Gastroesophageal sphincter (tissue), 3 donors: ENCODE data around the gene DGKI.

Source experiments
- CTCF ChIP-seq, 4 experiments: fragments of 200-600 bp in 2 of 4; fragments of 450-650 bp in 2 of 4; sonication (generic) in 1 of 4; IDR thresholded peaks; one replicate each; pipeline ENCODE4 v1.5.1; 2017 to 2019; ENCODE audit warnings: antibody characterized with exemption in 4 of 4, mild to moderate bottlenecking in 2 of 4, moderate library complexity in 2 of 4
- EP300 ChIP-seq: sonication (generic); formaldehyde crosslinking; IDR thresholded peaks from one replicate; pipeline ENCODE4 v1.6.1; 2017; ENCODE audit warnings: antibody characterized with exemption, mild to moderate bottlenecking
- POLR2A ChIP-seq, 2 donors: fragments of 450-650 bp; IDR thresholded peaks; one replicate each; pipeline ENCODE4 v1.6.1; 2017; ENCODE audit warnings: antibody characterized with exemption in 2 of 2, mild to moderate bottlenecking in 2 of 2, moderate library complexity in 1 of 2
- POLR2AphosphoS5 ChIP-seq: sonication (generic); formaldehyde crosslinking; IDR thresholded peaks from one replicate; pipeline ENCODE4 v1.6.1; 2017; ENCODE audit warnings: antibody characterized with exemption

- TF ChIP-seq POLR2A (IDR thresholded peaks at IDR 0.05): no peak
- TF ChIP-seq CTCF (IDR thresholded peaks at IDR 0.05): no peak
- TF ChIP-seq POLR2AphosphoS5: no peak
- TF ChIP-seq EP300: no peak
These were observed 93.7 kb downstream of the DGKI start for GRCh38 chr7:137753067-137753466.
